Ascending aorta (tissue), 2 donors: ENCODE data around the gene UBE2M. TPM values are rescaled to one million over a fixed set of nuclear protein-coding genes. Genes with fewer than 3 reads are reported as not detected.
A peak's percentile ranks its signal among the peaks of the same experiment; 100 is the strongest.

Source experiments
- DNase-seq, 2 donors: peaks; one replicate each; pipeline ENCODE4 v3.0.0-alpha.2; 2019; ENCODE audit warnings: low spot score in 2 of 2
- H3K27ac ChIP-seq, 2 donors: fragments of 200-600 bp; sonication (generic); one replicate each; pipeline ENCODE4 v1.5.1; 2016 to 2017; ENCODE audit warnings: mild to moderate bottlenecking in 1 of 2
- H3K27me3 ChIP-seq: fragments of 200-600 bp; sonication (generic); one replicate; pipeline ENCODE4 v1.5.1; 2017
- H3K36me3 ChIP-seq, 2 donors: fragments of 200-600 bp; sonication (generic); one replicate each; pipeline ENCODE4 v1.5.1; 2016
- H3K4me1 ChIP-seq, 2 donors: fragments of 200-600 bp; sonication (generic); one replicate each; pipeline ENCODE4 v1.5.1; 2016 to 2017; ENCODE audit warnings: mild to moderate bottlenecking in 1 of 2
- H3K4me3 ChIP-seq, 2 donors: fragments of 200-600 bp; sonication (generic); one replicate each; pipeline ENCODE4 v1.5.1; 2016 to 2017; ENCODE audit warnings: mild to moderate bottlenecking in 1 of 2
- H3K9me3 ChIP-seq, 2 donors: fragments of 200-600 bp; sonication (generic); one replicate each; pipeline ENCODE4 v1.5.1; 2016
- intact Hi-C: fragments of 100-400 bp; cut with DNase I; formaldehyde crosslinking; loops from one replicate; pipeline ENCODE4 v1.15.1; 2023
- total RNA-seq: library from RNA; depleted of rRNA; stranded (reverse); fragments of >200 nt; gene quantifications from one replicate; pipeline ENCODE4 v1.1.0, GENCODE V29; 2016
- TF ChIP-seq, protein P1 (sequence below), 3 experiments: fragments of 200-600 bp in 2 of 3; fragments of 450-650 bp in 1 of 3; sonication (generic) in 2 of 3; IDR thresholded peaks; one replicate each; pipeline ENCODE4 v1.5.1; 2016 to 2019; ENCODE audit warnings: antibody characterized with exemption in 3 of 3, mild to moderate bottlenecking in 1 of 3, moderate library complexity in 1 of 3

Gene UBE2M
- total RNA-seq, 1 donor from 2014 or later, result 14.8 TPM

DNA sequence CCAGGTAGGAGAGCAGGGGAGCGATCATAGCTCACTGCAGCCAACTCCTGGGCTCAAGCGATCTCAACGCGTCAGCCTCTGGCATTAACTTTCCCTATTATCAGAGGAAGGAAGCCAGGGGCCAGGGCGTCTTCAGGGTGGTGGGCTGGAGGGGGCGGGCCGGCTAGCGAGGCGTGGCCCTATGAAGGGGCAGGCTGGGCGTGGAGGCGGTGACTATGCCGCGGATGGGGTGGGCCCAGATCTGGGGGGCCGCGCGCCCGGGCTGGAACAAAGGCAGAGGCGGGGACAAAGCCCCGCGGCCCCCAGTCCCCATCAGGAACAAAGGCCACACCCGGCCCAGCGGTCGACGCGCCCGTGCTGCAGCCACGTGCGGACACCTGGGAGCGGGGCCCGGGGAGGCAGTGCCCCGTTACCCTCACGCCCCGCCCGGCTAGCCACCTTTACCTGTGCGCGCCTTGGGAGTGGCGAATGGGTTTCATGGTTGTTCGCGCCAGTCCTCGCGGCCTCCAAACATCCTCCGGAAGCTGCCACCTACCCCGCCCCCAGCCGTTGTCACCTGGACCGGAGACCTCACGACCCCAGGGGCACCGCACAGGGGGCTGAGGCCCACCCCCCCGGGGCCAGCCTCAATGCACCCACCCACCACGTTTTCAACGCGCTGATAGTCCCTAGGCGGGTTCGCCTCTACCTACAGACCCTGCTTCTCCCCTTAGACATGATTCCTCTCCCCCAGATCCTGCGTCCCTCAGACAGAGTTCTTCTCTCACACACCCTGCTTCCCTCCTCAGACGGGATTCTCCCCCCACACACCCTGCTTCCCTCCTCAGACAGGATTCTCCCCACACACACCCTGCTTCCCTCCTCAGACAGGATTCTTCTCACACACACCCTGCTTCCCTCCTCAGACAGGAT lies 19.9 kb downstream of the UBE2M start:
- intact Hi-C loops, result no loop called here
- no peak overlapping the region for H3K27ac ChIP-seq

DNA sequence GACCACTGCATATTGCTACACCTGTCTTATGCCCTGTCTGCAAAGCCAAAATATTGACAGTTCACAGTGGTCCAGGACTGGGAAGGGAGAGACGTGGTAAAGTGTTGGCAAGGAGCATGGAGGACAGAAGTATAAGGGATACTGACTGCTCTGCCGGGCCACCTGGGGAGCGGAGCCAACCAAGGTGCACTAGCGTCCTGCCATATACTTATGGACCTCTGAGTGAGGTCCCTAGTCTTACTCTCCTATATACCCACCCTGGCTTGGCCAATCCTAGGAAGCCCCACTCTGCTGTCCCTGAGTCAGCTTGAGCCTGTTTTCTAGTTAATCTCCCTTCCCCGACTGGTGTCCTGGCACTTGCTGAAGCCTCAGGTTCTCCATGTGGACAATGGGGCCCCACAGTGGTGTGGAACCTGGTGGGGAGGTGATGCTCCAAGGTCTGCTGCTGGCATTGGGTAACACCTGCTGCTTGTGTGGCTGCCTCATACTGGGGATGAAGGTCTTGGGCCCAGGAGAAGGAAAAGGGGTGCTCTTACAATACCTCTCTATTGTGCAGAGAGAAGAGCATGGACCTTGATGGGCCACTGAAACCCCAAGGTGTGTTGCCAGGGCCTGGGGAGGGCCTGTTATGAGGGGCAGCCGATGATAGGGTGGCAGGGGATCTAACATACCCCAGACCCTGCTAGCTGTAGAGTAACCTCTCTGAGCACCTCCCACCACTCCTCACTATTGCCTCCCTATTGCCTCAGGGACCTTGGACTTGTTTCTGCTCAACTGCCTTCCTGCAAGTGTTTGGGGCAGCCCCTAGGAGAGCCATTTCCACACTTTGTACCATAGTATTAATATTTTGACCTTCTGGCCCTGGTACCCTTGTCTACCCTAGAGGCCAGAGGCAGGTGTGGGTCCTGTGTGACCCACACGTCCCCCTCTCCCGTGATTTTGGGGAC lies 21.3 kb downstream of the UBE2M start:
- Histone ChIP-seq H3K9me3 (no peaks in the 10 kb centered on the region), H3K27ac (no peak overlapping the region), H3K4me3 (no peak overlapping the region), H3K27me3 (peaks cover 13% of the 10 kb centered on the region), H3K36me3 (no peaks in the 10 kb centered on the region), H3K4me1 (peaks cover 0 to 7% of the 10 kb centered on the region in 2 donors)
- intact Hi-C loops, result no loop called here
- DNase-seq, result no peak
- TF ChIP-seq, protein P1, sequence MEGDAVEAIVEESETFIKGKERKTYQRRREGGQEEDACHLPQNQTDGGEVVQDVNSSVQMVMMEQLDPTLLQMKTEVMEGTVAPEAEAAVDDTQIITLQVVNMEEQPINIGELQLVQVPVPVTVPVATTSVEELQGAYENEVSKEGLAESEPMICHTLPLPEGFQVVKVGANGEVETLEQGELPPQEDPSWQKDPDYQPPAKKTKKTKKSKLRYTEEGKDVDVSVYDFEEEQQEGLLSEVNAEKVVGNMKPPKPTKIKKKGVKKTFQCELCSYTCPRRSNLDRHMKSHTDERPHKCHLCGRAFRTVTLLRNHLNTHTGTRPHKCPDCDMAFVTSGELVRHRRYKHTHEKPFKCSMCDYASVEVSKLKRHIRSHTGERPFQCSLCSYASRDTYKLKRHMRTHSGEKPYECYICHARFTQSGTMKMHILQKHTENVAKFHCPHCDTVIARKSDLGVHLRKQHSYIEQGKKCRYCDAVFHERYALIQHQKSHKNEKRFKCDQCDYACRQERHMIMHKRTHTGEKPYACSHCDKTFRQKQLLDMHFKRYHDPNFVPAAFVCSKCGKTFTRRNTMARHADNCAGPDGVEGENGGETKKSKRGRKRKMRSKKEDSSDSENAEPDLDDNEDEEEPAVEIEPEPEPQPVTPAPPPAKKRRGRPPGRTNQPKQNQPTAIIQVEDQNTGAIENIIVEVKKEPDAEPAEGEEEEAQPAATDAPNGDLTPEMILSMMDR (IDR thresholded peaks at IDR 0.05), result no peak

More for the DNA sequence above, 19.9 kb downstream of the UBE2M start:
- Histone ChIP-seq H3K4me1 (peaks cover 0 to 12% of the 10 kb centered on the region in 2 donors), H3K36me3 (no peaks in the 10 kb centered on the region), H3K9me3 (no peaks in the 10 kb centered on the region), H3K4me3 (peak overlapping the region; percentile 7 to 23), H3K27me3 (peaks cover 13% of the 10 kb centered on the region)
- TF ChIP-seq, protein P1 (IDR thresholded peaks at IDR 0.05), result no peak
- no peak for DNase-seq

DNA sequence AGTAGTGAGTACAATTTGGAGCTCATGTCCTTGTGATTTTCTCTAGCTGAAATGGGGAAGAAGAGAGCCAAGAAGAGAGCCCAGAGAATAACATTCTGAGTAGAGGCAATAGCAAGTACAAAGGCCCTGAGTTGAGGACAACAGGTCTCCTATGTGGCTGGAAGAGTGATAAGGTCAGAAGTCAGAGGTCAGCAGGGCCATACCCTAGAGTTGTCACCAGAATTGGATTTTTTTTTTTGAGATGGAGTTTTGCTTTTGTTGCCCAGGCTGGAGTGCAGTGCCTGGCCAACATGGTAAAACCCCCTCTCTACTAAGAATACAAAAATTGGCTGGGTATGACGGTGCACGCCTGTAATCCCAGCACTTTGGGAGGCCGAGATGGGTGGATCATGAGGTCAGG lies 22.6 kb downstream of the UBE2M start:
- Histone ChIP-seq H3K4me1 (peaks cover 0 to 7% of the 10 kb centered on the region in 2 donors), H3K9me3 (no peaks in the 10 kb centered on the region), H3K36me3 (no peaks in the 10 kb centered on the region), H3K4me3 (no peak overlapping the region), H3K27me3 (peaks cover 13% of the 10 kb centered on the region), H3K27ac (no peak overlapping the region)
- TF ChIP-seq, protein P1 (IDR thresholded peaks at IDR 0.05), result no peak
- intact Hi-C loops, result no loop called here
- no peak for DNase-seq

DNA sequence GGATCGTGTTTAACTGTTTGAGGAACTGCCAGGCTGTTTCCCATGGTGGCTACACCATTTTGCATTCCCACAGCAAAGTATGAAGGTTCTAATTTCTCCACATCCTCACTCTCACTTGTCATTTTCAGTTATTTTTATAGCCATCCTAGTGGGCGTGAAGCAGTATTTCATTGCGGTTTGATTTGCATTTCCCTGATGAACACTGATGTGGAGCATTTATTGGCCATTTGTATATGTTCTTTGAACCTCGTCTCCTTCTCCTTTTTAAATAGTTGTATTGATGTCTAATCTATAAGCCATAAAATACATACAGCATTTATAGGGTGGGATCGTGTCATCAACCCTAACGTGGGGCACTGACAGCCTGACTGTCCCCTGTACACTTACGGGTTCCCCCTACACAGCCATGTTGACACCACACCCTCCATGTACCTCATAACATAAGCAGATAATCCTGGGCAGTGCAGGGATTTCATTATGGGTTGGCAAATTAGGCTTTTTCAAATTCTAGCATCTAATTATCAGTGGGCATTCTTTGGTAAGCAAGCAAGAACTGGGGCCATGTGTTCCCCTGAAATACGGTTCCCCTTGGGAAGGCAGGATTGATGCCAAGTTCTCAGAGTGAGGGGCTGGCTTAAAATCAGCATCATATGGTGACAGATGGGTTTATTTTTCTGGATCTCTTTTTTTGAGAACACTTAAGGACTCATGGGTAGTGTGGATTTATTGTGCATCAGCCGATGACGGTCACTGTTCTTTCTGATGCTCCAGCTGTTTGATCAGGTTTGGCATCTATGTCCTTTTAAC lies 27.2 kb downstream of the UBE2M start:
- Histone ChIP-seq H3K27me3 (no peaks in the 10 kb centered on the region), H3K4me1 (no peaks in the 10 kb centered on the region), H3K27ac (no peak overlapping the region), H3K9me3 (no peaks in the 10 kb centered on the region), H3K36me3 (no peaks in the 10 kb centered on the region), H3K4me3 (no peak overlapping the region)
- TF ChIP-seq, protein P1 (IDR thresholded peaks at IDR 0.05), result no peak
- intact Hi-C loops, result no loop called here
- DNase-seq, result no peak

DNA sequence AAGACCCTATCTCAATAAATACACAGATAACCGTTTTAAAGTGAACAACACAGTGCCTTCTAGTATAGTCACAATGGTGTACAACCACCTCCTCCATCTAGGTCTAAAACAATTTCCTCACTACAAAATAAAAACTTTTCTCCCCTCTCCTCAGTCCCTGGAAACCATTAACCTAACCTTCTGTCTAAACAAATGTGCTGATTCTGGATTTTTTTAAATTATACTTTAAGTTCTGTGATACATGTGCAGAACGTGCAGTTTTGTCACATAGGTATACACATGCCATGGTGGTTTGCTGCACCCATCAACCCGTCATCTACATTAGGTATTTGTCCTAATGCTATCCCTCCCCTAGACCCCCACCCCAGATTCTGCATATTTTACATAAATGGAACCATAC lies 29.0 kb downstream of the UBE2M start:
- Histone ChIP-seq H3K4me1 (no peaks in the 10 kb centered on the region), H3K36me3 (no peaks in the 10 kb centered on the region), H3K4me3 (no peak overlapping the region), H3K27me3 (no peaks in the 10 kb centered on the region), H3K9me3 (no peaks in the 10 kb centered on the region), H3K27ac (no peak overlapping the region)
- TF ChIP-seq, protein P1 (IDR thresholded peaks at IDR 0.05), result no peak
- intact Hi-C loops, result no loop called here
- no peak for DNase-seq
